Astrocyte (in vitro differentiated cells and primary cell): ENCODE data around the gene RAB11FIP5.

Experiments
- EZH2 ChIP-seq: IDR thresholded peaks from 2 replicates; pipeline ENCODE4 v1.6.1; 2012; ENCODE audit warnings: mild to moderate bottlenecking, low read length, inconsistent platforms; ENCODE audit not compliant: insufficient read depth
- TF ChIP-seq, protein P1 (sequence below): IDR thresholded peaks from 2 replicates; pipeline ENCODE4 v1.5.1; 2011; ENCODE audit warnings: low read depth, mild to moderate bottlenecking, inconsistent platforms, low read length, moderate library complexity; ENCODE audit not compliant: insufficient read depth

- TF ChIP-seq, protein P1, sequence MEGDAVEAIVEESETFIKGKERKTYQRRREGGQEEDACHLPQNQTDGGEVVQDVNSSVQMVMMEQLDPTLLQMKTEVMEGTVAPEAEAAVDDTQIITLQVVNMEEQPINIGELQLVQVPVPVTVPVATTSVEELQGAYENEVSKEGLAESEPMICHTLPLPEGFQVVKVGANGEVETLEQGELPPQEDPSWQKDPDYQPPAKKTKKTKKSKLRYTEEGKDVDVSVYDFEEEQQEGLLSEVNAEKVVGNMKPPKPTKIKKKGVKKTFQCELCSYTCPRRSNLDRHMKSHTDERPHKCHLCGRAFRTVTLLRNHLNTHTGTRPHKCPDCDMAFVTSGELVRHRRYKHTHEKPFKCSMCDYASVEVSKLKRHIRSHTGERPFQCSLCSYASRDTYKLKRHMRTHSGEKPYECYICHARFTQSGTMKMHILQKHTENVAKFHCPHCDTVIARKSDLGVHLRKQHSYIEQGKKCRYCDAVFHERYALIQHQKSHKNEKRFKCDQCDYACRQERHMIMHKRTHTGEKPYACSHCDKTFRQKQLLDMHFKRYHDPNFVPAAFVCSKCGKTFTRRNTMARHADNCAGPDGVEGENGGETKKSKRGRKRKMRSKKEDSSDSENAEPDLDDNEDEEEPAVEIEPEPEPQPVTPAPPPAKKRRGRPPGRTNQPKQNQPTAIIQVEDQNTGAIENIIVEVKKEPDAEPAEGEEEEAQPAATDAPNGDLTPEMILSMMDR: no peak
- TF ChIP-seq EZH2: no peak
Observed at GRCh38 chr2:73111073-73112025, 1.4 kb downstream of the RAB11FIP5 start.
